ENCODE measurements around the gene GABARAPL2.

DNA sequence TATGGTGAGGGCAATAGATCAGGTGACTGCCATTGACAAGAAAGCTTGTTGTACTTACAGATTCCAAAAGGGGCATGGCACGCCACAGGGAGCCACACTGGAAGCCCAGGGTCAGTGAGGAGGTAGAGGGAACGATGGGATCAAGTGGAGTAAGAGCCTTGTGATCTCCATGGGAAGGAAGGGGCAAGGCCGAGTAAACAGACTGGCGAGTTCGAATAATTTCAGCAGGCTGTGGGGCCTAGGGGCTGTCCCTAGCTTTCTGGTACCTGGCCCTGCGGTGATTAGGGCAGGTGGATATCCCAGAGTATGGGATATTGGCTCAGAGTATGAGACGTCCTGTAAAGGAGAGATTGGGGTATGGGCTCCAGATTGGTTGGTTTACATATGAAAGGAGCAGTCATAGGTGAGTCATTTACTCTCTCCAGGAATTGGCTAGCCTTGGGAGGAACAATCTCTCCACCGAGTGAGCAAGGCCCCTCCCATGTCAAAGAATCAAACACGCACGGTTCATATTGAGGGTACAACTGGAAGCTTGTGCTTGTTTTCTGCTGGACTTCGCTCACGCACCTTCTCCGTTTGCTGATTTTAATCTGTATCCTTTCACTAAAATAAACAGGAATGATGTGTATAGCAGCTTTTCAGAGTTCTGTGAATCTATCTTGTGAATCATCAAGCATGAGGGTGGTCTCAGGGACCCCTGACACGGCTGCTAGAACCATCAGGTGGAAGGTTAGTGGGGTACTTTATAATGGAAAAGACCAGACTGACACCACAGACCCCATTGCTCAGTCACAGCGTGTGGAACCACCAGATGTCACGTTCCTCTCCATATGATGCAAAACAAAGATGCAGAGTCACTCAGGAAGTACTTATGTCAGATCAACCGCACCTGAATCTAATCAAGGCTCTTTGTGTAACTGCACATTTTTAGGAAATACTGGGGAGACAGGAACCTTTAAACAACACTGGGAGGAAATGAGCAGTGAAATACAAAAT, 27.9 kb downstream of the GABARAPL2 start:
- TF ChIP-seq, protein P1, sequence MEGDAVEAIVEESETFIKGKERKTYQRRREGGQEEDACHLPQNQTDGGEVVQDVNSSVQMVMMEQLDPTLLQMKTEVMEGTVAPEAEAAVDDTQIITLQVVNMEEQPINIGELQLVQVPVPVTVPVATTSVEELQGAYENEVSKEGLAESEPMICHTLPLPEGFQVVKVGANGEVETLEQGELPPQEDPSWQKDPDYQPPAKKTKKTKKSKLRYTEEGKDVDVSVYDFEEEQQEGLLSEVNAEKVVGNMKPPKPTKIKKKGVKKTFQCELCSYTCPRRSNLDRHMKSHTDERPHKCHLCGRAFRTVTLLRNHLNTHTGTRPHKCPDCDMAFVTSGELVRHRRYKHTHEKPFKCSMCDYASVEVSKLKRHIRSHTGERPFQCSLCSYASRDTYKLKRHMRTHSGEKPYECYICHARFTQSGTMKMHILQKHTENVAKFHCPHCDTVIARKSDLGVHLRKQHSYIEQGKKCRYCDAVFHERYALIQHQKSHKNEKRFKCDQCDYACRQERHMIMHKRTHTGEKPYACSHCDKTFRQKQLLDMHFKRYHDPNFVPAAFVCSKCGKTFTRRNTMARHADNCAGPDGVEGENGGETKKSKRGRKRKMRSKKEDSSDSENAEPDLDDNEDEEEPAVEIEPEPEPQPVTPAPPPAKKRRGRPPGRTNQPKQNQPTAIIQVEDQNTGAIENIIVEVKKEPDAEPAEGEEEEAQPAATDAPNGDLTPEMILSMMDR (IDR thresholded peaks at IDR 0.05), result no peak
- no peak for TF ChIP-seq EZH2 (IDR thresholded peaks at IDR 0.05; ENCODE audit: borderline replicate concordance, insufficient read depth, low read depth, low read length, poor library complexity, severe bottlenecking)
